Measurements from ENCODE around the gene SLX4IP.
A peak's percentile ranks its signal among the peaks of the same experiment; 100 is the strongest.

The SLX4IP gene

GRCh38 chr20:10429443-10429981, 5.6 kb upstream of the SLX4IP start:
- no peak for DNase-seq (ENCODE audit: low spot score)

GRCh38 chr20:10430000-10430466, 5.1 kb upstream of the SLX4IP start:
- DNase-seq (ENCODE audit: low spot score): peak; percentile 33

- DNase-seq (ENCODE audit: low spot score): no peak
Observed at GRCh38 chr20:10430704-10431103, 4.4 kb upstream of the SLX4IP start.

- DNase-seq (ENCODE audit: low spot score): no peak
Observed at GRCh38 chr20:10432079-10432478, 3.0 kb upstream of the SLX4IP start.

GRCh38 chr20:10433014-10433622, 2.0 kb upstream of the SLX4IP start:
- DNase-seq (ENCODE audit: low spot score): no peak

- DNase-seq (ENCODE audit: low spot score): peak; percentile 91
Observed at GRCh38 chr20:10433623-10434466, 1.3 kb upstream of the SLX4IP start, which contains the start of gene MKKS. TSS of gene MKKS (minus strand) at chr20:10434222. CDS start at chr20:10413514, 20,708 bp downstream.

GRCh38 chr20:10434467-10434831, 656 bp upstream of the SLX4IP start:
- DNase-seq (ENCODE audit: low spot score): peak; percentile 84

- DNase-seq (ENCODE audit: low spot score): no peak
Observed at GRCh38 chr20:10436053-10436699, 1.1 kb downstream of the SLX4IP start.

GRCh38 chr20:10438217-10438616, 3.1 kb downstream of the SLX4IP start:
- no peak for DNase-seq (ENCODE audit: low spot score)

GRCh38 chr20:10443936-10444335, 8.8 kb downstream of the SLX4IP start:
- DNase-seq (ENCODE audit: low spot score): no peak

GRCh38 chr20:10445758-10446157, 10.7 kb downstream of the SLX4IP start:
- no peak for DNase-seq (ENCODE audit: low spot score)

GRCh38 chr20:10447028-10447427, 11.9 kb downstream of the SLX4IP start:
- DNase-seq (ENCODE audit: low spot score): no peak

GRCh38 chr20:10448270-10449156, 13.4 kb downstream of the SLX4IP start:
- DNase-seq (ENCODE audit: low spot score): peak; percentile 37

GRCh38 chr20:10449270-10449669, 14.2 kb downstream of the SLX4IP start:
- DNase-seq (ENCODE audit: low spot score): no peak

- no peak for DNase-seq (ENCODE audit: low spot score)
Observed at GRCh38 chr20:10453241-10453640, 18.1 kb downstream of the SLX4IP start.

- DNase-seq (ENCODE audit: low spot score): no peak
Observed at GRCh38 chr20:10454151-10454750, 19.1 kb downstream of the SLX4IP start.

- no peak for DNase-seq (ENCODE audit: low spot score)
Observed at GRCh38 chr20:10461495-10461894, 26.4 kb downstream of the SLX4IP start.

- DNase-seq (ENCODE audit: low spot score): no peak
Observed at GRCh38 chr20:10462516-10462915, 27.4 kb downstream of the SLX4IP start.

- no peak for DNase-seq (ENCODE audit: low spot score)
Observed at GRCh38 chr20:10463622-10464021, 28.5 kb downstream of the SLX4IP start.

GRCh38 chr20:10465135-10465534, 30.0 kb downstream of the SLX4IP start:
- no peak for DNase-seq (ENCODE audit: low spot score)

GRCh38 chr20:10466325-10466724, 31.2 kb downstream of the SLX4IP start:
- DNase-seq (ENCODE audit: low spot score): peak; percentile 51
